ENCODE data around the gene CACNA1B. TPM values are rescaled to one million over a fixed set of nuclear protein-coding genes. Genes with fewer than 3 reads are reported as not detected.

CACNA1B gene
- total and polyA plus RNA-seq, 2 of the 4 experiments (the other 2 are of a cell fraction), result 0.02 TPM; not detected in 1

DNA sequence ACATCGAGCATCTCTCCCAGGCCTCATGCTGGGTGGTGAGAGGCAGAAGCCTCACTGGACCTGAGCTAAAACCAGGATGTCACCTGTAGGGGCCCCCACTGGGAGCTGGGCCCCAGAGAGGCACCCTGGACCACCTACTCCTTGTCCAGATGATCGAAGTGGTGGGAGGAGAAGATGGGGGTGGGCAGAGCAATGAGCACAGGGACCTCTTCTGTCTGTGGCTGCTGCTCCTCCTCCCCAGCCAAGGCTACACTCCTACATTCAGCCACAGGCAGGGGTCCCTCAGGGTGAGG, 227.5 kb downstream of the CACNA1B start (continued):
- TF ChIP-seq, protein P1, sequence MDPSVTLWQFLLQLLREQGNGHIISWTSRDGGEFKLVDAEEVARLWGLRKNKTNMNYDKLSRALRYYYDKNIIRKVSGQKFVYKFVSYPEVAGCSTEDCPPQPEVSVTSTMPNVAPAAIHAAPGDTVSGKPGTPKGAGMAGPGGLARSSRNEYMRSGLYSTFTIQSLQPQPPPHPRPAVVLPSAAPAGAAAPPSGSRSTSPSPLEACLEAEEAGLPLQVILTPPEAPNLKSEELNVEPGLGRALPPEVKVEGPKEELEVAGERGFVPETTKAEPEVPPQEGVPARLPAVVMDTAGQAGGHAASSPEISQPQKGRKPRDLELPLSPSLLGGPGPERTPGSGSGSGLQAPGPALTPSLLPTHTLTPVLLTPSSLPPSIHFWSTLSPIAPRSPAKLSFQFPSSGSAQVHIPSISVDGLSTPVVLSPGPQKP (IDR thresholded peaks at IDR 0.05; ENCODE audit: borderline replicate concordance, low read depth, low read length), result no peak
- TF ChIP-seq NFE2L2 (IDR thresholded peaks at IDR 0.05; ENCODE audit: low read depth, low read length) (no peak), POLR2A (IDR thresholded peaks at IDR 0.05; ENCODE audit: low read depth, low read length) (no peak)

DNA sequence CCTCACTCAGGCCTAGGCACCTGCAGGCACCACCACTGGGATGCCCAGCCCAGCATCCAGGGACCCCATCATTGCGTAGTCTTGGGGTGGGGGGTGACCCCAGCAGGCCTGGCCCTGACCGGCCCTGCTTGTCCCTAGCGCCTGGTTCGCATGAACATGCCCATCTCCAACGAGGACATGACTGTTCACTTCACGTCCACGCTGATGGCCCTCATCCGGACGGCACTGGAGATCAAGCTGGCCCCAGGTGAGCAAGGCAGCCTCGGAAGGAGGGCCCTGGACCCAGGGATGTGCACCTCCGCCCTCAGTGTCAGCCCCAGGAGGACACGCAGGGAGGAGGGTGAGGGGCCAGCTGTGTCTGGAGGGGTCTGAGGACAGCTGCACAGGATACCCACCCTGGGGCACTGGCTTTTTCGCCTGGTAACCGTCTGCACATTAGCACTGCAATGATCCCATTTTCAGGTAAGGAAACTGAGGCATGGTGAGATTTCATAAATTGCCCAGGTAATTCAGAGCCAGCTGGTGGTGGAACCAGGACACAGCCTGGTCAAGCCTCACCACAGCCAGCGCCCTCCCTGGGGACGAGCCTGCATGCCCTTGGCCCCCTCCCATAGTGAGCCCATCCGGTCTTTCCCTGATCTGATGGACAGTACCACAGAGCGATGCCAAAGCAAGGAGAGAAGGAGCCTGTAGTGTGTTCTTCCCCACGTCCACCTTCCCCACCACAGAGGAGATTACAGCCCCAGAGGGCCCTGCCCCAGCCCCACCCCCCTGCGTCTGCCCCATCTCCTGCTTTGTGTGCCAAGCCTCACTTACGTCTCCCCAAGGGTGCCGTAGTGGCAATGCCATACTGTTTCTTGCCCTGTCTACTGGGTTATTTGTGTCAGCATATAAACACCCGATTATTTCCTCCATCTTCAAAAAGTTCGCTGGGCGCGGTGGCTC, 228.3 kb downstream of the CACNA1B start:
- H3K4me2 ChIP-seq (ENCODE audit: low read depth, low read length), result no peak overlapping the region
- no peaks in the 10 kb centered on the region for H3K79me1 ChIP-seq (ENCODE audit: low read depth in 1 of 2, low read length in 2 of 2)
- POLR2A ChIA-PET (ENCODE audit: unreplicated experiment), result no interaction called here
- no peak for DNase-seq
- no peaks in the 10 kb centered on the region for H3K27me3 ChIP-seq (ENCODE audit: control insufficient read depth, insufficient read depth, low read length)
- in situ Hi-C loops (cut with MboI; ENCODE audit: low sequenced_read_pairs) (no loop called here), dilution Hi-C loops (cut with HindIII; ENCODE audit: low sequenced_read_pairs, unreplicated experiment) (no loop called here), intact Hi-C loops (cut with micrococcal nuclease) (no loop called here)
- TF ChIP-seq FOS (IDR thresholded peaks at IDR 0.05; ENCODE audit: low read depth, low read length), result no peak
- TF ChIP-seq, protein P1 (IDR thresholded peaks at IDR 0.05; ENCODE audit: borderline replicate concordance, low read depth, low read length), result no peak
- TF ChIP-seq RAD21 (IDR thresholded peaks at IDR 0.05; ENCODE audit: low read length), result no peak
- TF ChIP-seq BHLHE40 (IDR thresholded peaks at IDR 0.05; ENCODE audit: low read depth, low read length), result no peak
- TF ChIP-seq CEBPB (IDR thresholded peaks at IDR 0.05; ENCODE audit: low read depth, low read length), result no peak
- TF ChIP-seq SMC3 (IDR thresholded peaks at IDR 0.05; ENCODE audit: low read depth, low read length), result no peak
- no peak overlapping the region for H3K23ac ChIP-seq (ENCODE audit: low read depth, low read length)
- no peak overlapping the region for H2BK20ac ChIP-seq (ENCODE audit: low read depth, low read length)
- no peak overlapping the region for H3K56ac ChIP-seq (ENCODE audit: extremely low read depth, insufficient read depth, low read length)
- no peak overlapping the region for H3K9ac ChIP-seq (ENCODE audit: low read depth, low read length)
- H2BK15ac ChIP-seq (ENCODE audit: low read depth, low read length), result no peak overlapping the region
- H2AK9ac ChIP-seq (replicated peaks; ENCODE audit: low read depth, low read length, poor library complexity), result no peak overlapping the region
- H2AK5ac ChIP-seq (ENCODE audit: low read depth, low read length), result no peak overlapping the region
- H4K5ac ChIP-seq (ENCODE audit: low read depth, low read length), result no peak overlapping the region
- no peak overlapping the region for H3K27ac ChIP-seq (ENCODE audit: insufficient read depth, low read length)
- 60% methylated on average over 7 of the region's 26 CpGs; no CpG with 5 or more reads in 1 of the 2 experiments for WGBS, 2 experiments (ENCODE audit: extremely low coverage in 2 of 2, insufficient read length in 1 of 2)
- H3K4me1 ChIP-seq (ENCODE audit: control insufficient read depth, insufficient read depth, low read length), result no peaks in the 10 kb centered on the region
- no peaks in the 10 kb centered on the region for H3K36me3 ChIP-seq (ENCODE audit: control insufficient read depth, insufficient read depth, low read length)
- no peak overlapping the region for H4K8ac ChIP-seq (ENCODE audit: low read depth in 2 of 2, low read length in 2 of 2)
- no peaks in the 10 kb centered on the region for H4K20me1 ChIP-seq (ENCODE audit: insufficient read depth, low read length)
- CTCF ChIA-PET, result no interaction called here
- no peak overlapping the region for H3K4ac ChIP-seq (ENCODE audit: low read depth, low read length)
- no peak overlapping the region for H3K14ac ChIP-seq (replicated peaks; ENCODE audit: low read depth, low read length)
- H3K9me1 ChIP-seq (ENCODE audit: insufficient read depth, low read length), result no peaks in the 10 kb centered on the region
- no peak for ATAC-seq (ENCODE audit: low read depth)
- H2BK120ac ChIP-seq (ENCODE audit: low read depth, low read length), result no peak overlapping the region
- no peak overlapping the region for H4K91ac ChIP-seq (ENCODE audit: insufficient read depth, low read depth, low read length)
- no peak overlapping the region for H2AFZ ChIP-seq (replicated peaks; ENCODE audit: low read length, poor library complexity)
- H3K18ac ChIP-seq (ENCODE audit: low read depth, low read length), result no peak overlapping the region
- BruUV-seq (replicated peaks), result no TSS peak
- H3K4me3 ChIP-seq (ENCODE audit: insufficient read depth, low read depth, low read length), result no peak overlapping the region
- H3K9me3 ChIP-seq (ENCODE audit: control insufficient read depth, insufficient read depth, low read length), result peaks cover 55% of the 10 kb centered on the region
- H2BK5ac ChIP-seq (ENCODE audit: low read depth, low read length, poor library complexity, severe bottlenecking), result no peak overlapping the region

Data from IMR-90 (cell line).